Spleen (tissue), 11 donors: ENCODE results near the gene CDC34. TPM values are rescaled to one million over a fixed set of nuclear protein-coding genes. Genes with fewer than 3 reads are reported as not detected.
A peak's percentile ranks its signal among the peaks of the same experiment; 100 is the strongest.

Experiments used
- DNase-seq: peaks from one replicate; pipeline ENCODE4 v3.0.0-alpha.2; 2020
- H3K27ac ChIP-seq, 8 donors: fragments of 200-600 bp; sonication (generic) in 7 of 8; 1 replicate in 4 of 8; 2 replicates in 4 of 8; pipeline versions ENCODE4 v1.5.0 to v1.8.0; 2016 to 2021; ENCODE audit warnings: inconsistent platforms in 4 of 8, mild to moderate bottlenecking in 4 of 8, moderate library complexity in 1 of 8
- H3K27me3 ChIP-seq, 7 donors: fragments of 200-600 bp; sonication (generic) in 6 of 7; replicated peaks in 1 of 7; 1 replicate in 4 of 7; 2 replicates in 3 of 7; pipeline versions ENCODE4 v1.5.0 to v1.8.0; 2016 to 2021; ENCODE audit warnings: inconsistent platforms in 3 of 7, mild to moderate bottlenecking in 1 of 7
- H3K36me3 ChIP-seq, 6 donors: fragments of 200-600 bp; sonication (generic) in 5 of 6; 1 replicate in 4 of 6; 2 replicates in 2 of 6; pipeline versions ENCODE4 v1.5.0 to v1.8.0; 2016 to 2021; ENCODE audit warnings: inconsistent platforms in 2 of 6
- H3K4me1 ChIP-seq, 6 donors: fragments of 200-600 bp; sonication (generic) in 5 of 6; 1 replicate in 3 of 6; 2 replicates in 3 of 6; pipeline versions ENCODE4 v1.5.0 to v1.8.0; 2016 to 2021; ENCODE audit warnings: inconsistent platforms in 3 of 6
- H3K4me3 ChIP-seq, 8 donors: fragments of 200-600 bp; sonication (generic) in 7 of 8; 1 replicate in 4 of 8; 2 replicates in 4 of 8; pipeline versions ENCODE4 v1.5.0 to v1.8.0; 2016 to 2021; ENCODE audit warnings: inconsistent platforms in 4 of 8, mild to moderate bottlenecking in 4 of 8, moderate library complexity in 2 of 8
- H3K9me3 ChIP-seq, 8 donors: fragments of 200-600 bp; sonication (generic) in 7 of 8; 1 replicate in 4 of 8; 2 replicates in 4 of 8; pipeline versions ENCODE4 v1.5.0 to v1.8.0; 2016 to 2021; ENCODE audit warnings: inconsistent platforms in 4 of 8
- CTCF ChIP-seq, 11 experiments: fragments of 200-600 bp in 7 of 11; fragments of 450-650 bp in 4 of 11; sonication (generic) in 4 of 11; IDR thresholded peaks in 8 of 11; conservative IDR thresholded peaks in 3 of 11; 1 replicate in 7 of 11; 2 replicates in 4 of 11; pipeline versions ENCODE4 v1.4.0 to v1.8.0; 2016 to 2021; ENCODE audit warnings: antibody characterized with exemption in 11 of 11, inconsistent platforms in 4 of 11, mild to moderate bottlenecking in 1 of 11
- POLR2A ChIP-seq, 3 donors: fragments of 450-650 bp; IDR thresholded peaks; one replicate each; pipeline ENCODE4 v1.5.1; 2017; ENCODE audit warnings: antibody characterized with exemption in 3 of 3, mild to moderate bottlenecking in 1 of 3
- POLR2AphosphoS5 ChIP-seq, 3 donors: sonication (generic); formaldehyde crosslinking; IDR thresholded peaks; one replicate each; pipeline ENCODE4 v1.5.1; 2017; ENCODE audit warnings: antibody characterized with exemption in 3 of 3
- WGBS, 5 donors: extraction: QIAGEN DNeasy Blood & Tissue Kit in 3 of 5; methylation state at CpG; one replicate each; pipeline versions ENCODE4 v1.1.5 to v1.1.7; 2013 to 2018; 5-methylcytosine and 5-hydroxymethylcytosine counted together
- intact Hi-C: fragments of 100-400 bp; cut with DNase I; formaldehyde crosslinking; loops from one replicate; pipeline ENCODE4 v1.15.0; 2023; ENCODE audit warnings: low total_unique reads
- polyA plus RNA-seq, 3 donors: library from polyadenylated mRNA; stranded (reverse); fragments of 200-250 nt; gene quantifications; one replicate each; pipeline ENCODE4 v1.2.1, GENCODE V29; 2013
- total RNA-seq, 7 donors: library from RNA; depleted of rRNA in 3 of 7; stranded (reverse); fragments of >200 nt in 3 of 7; fragmentation: NEBNext Ultra II Directional in 4 of 7; extraction: Animal tissue kit (Norgen Biotek cat#: 25700) in 4 of 7; gene quantifications; one replicate each; pipeline versions ENCODE4 v1.1.0 to v1.2.1, GENCODE V29; 2016 to 2021
- donor health status: healthy with polysubstance abuse.
- donor health status: DM: no; HTN: no; CAD: no; lungs with moderate emphysema.
- donor health status: DM: no; HTN: no; CAD: no.
- donor health status: Bipolar disorder and iron deficiency.
- donor health status: healthy.
- donor health status: DM: no; HTN: no; CAD: no.
- donor health status: DM: yes; HTN: yes; CAD: no.

CDC34 gene
- total and polyA plus RNA-seq, 10 donors = 35.9 to 83.9 (median 49.3) TPM

- intact Hi-C loops = no loop called here
- no peak for TF ChIP-seq POLR2AphosphoS5 (IDR thresholded peaks at IDR 0.05)
- TF ChIP-seq CTCF (IDR thresholded peaks at IDR 0.05 in 8 of 11, conservative IDR thresholded peaks at IDR 0.05 in 3 of 11) = no peak
- TF ChIP-seq POLR2A (IDR thresholded peaks at IDR 0.05) = no peak
- DNase-seq = peak; percentile 75
Observed at GRCh38 chr19:535017-535835, 3.7 kb downstream of the CDC34 start.

GRCh38 chr19:536031-536880, 4.7 kb downstream of the CDC34 start:
- DNase-seq = peak; percentile 63
- TF ChIP-seq CTCF (IDR thresholded peaks at IDR 0.05 in 8 of 11, conservative IDR thresholded peaks at IDR 0.05 in 3 of 11) (no peak), POLR2AphosphoS5 (IDR thresholded peaks at IDR 0.05) (no peak), POLR2A (IDR thresholded peaks at IDR 0.05) (no peak)
- Histone ChIP-seq H3K9me3 (no peaks in the 10 kb centered on the region), H3K4me1 (peaks cover 12 to 63% (median 36%) of the 10 kb centered on the region in 6 donors), H3K4me3 (no peak overlapping the region), H3K36me3 (peaks cover 0 to 64% (median 43%) of the 10 kb centered on the region in 6 donors), H3K27ac (peak overlapping the region in 2 of 8 donors; percentile 32 to 33), H3K27me3 (no peaks in the 10 kb centered on the region)
- WGBS, 5 donors = 91 to 95% (median 94%) methylated on average over 37 to 55 of the region's 55 CpGs
- intact Hi-C loops = no loop called here

More at GRCh38 chr19:535017-535835, 3.7 kb downstream of the CDC34 start:
- WGBS, 5 donors = 69 to 91% (median 82%) methylated on average over 5 to 16 of the region's 16 CpGs
- Histone ChIP-seq H3K36me3 (peaks cover 0 to 56% (median 40%) of the 10 kb centered on the region in 6 donors), H3K4me3 (no peak overlapping the region), H3K9me3 (no peaks in the 10 kb centered on the region), H3K27ac (peak overlapping the region in 2 of 8 donors; percentile 23 to 42), H3K4me1 (peaks cover 17 to 71% (median 44%) of the 10 kb centered on the region in 6 donors), H3K27me3 (no peaks in the 10 kb centered on the region)

GRCh38 chr19:536881-537404, 5.4 kb downstream of the CDC34 start:
- no peaks in the 10 kb centered on the region for H3K9me3 ChIP-seq
- H3K27me3 ChIP-seq = no peaks in the 10 kb centered on the region
- H3K27ac ChIP-seq = peak overlapping the region in 2 of 8 donors; percentile 32 to 33
- WGBS, 5 donors = 73 to 91% (median 87%) methylated on average over 24 to 26 of the region's 26 CpGs
- intact Hi-C loops = no loop called here
- H3K4me3 ChIP-seq = no peak overlapping the region
- TF ChIP-seq CTCF (IDR thresholded peaks at IDR 0.05 in 8 of 11, conservative IDR thresholded peaks at IDR 0.05 in 3 of 11) = no peak
- no peak for TF ChIP-seq POLR2AphosphoS5 (IDR thresholded peaks at IDR 0.05)
- no peak for TF ChIP-seq POLR2A (IDR thresholded peaks at IDR 0.05)
- no peak for DNase-seq
- H3K4me1 ChIP-seq = peaks cover 12 to 63% (median 36%) of the 10 kb centered on the region in 6 donors
- H3K36me3 ChIP-seq = peaks cover 0 to 71% (median 49%) of the 10 kb centered on the region in 6 donors
